GM21423 (cell line): ENCODE data around the gene DCLK2.
A peak's percentile ranks its signal among the peaks of the same experiment; 100 is the strongest.

Experiments used
- ATAC-seq: cut with Tn5 transposase; IDR thresholded peaks from one replicate; pipeline ENCODE4 v1.9.1; 2021; ENCODE audit warnings: mild to moderate bottlenecking, moderate library complexity; ENCODE audit not compliant: unreplicated experiment

The DCLK2 gene

GRCh38 chr4:150115851-150116250, 37.6 kb downstream of the DCLK2 start:
- no peak for ATAC-seq

GRCh38 chr4:150116506-150116905, 38.3 kb downstream of the DCLK2 start:
- ATAC-seq = no peak

- ATAC-seq = no peak
Measured at GRCh38 chr4:150117094-150117493, 38.8 kb downstream of the DCLK2 start.

GRCh38 chr4:150117629-150118028, 39.4 kb downstream of the DCLK2 start:
- ATAC-seq = no peak

- no peak for ATAC-seq
Measured at GRCh38 chr4:150119492-150119891, 41.2 kb downstream of the DCLK2 start.

GRCh38 chr4:150123087-150123486, 44.8 kb downstream of the DCLK2 start:
- no peak for ATAC-seq

- no peak for ATAC-seq
Measured at GRCh38 chr4:150123796-150124677, 45.8 kb downstream of the DCLK2 start.

- ATAC-seq = peak; percentile 46
Measured at GRCh38 chr4:150126201-150126863, 48.1 kb downstream of the DCLK2 start.

GRCh38 chr4:150126864-150127203, 48.6 kb downstream of the DCLK2 start:
- ATAC-seq = peak; percentile 47

- ATAC-seq = no peak
Measured at GRCh38 chr4:150127757-150128156, 49.5 kb downstream of the DCLK2 start.

GRCh38 chr4:150130933-150131332, 52.7 kb downstream of the DCLK2 start:
- ATAC-seq = no peak

GRCh38 chr4:150131581-150132228, 53.5 kb downstream of the DCLK2 start:
- ATAC-seq = no peak

- no peak for ATAC-seq
Measured at GRCh38 chr4:150133605-150134004, 55.4 kb downstream of the DCLK2 start.

GRCh38 chr4:150135134-150135772, 57.0 kb downstream of the DCLK2 start:
- no peak for ATAC-seq

- no peak for ATAC-seq
Measured at GRCh38 chr4:150136036-150136435, 57.8 kb downstream of the DCLK2 start.

- no peak for ATAC-seq
Measured at GRCh38 chr4:150136481-150136880, 58.2 kb downstream of the DCLK2 start.

GRCh38 chr4:150139297-150139865, 61.1 kb downstream of the DCLK2 start:
- ATAC-seq = no peak

GRCh38 chr4:150140774-150141400, 62.6 kb downstream of the DCLK2 start:
- ATAC-seq = no peak

GRCh38 chr4:150141756-150142155, 63.5 kb downstream of the DCLK2 start:
- ATAC-seq = no peak

GRCh38 chr4:150142831-150143230, 64.6 kb downstream of the DCLK2 start:
- ATAC-seq = no peak
